DMS53 treated with DMSO at 0.1 percent for 48 hours (cell line): ENCODE measurements around the gene FATE1.
"Not testable (repeated sequence)": the region's sequence is repeated elsewhere in the genome, so short reads cannot be mapped to it uniquely, and the experiment has no call there.

ENCODE experiments used
- DNase-seq: peaks from one replicate; lab custom pipeline; 2025; ENCODE audit not compliant: unreplicated experiment; lab: John Stamatoyannopoulos, UW

The FATE1 gene

GRCh38 chrX:151715752-151716151 is at the start of gene FATE1:
Gene FATE1, plus strand, starts transcription at chrX:151716035. Its CDS starts 85 bp downstream, at chrX:151716120.
- no peak for DNase-seq

GRCh38 chrX:151675121-151675746 is 40.6 kb upstream of the FATE1 start:
- no peak for DNase-seq

- no peak for DNase-seq
These were observed 39.6 kb upstream of the FATE1 start for GRCh38 chrX:151676196-151676595.

- no peak for DNase-seq
These were observed 35.9 kb upstream of the FATE1 start for GRCh38 chrX:151679798-151680402.

GRCh38 chrX:151680805-151681204 is 35.0 kb upstream of the FATE1 start:
- peak; percentile 3 for DNase-seq

- DNase-seq = no peak
These were observed 28.2 kb upstream of the FATE1 start for GRCh38 chrX:151687635-151688034.

- DNase-seq = no peak
These were observed 27.1 kb upstream of the FATE1 start for GRCh38 chrX:151688695-151689094.

- DNase-seq = no peak
These were observed 23.0 kb upstream of the FATE1 start for GRCh38 chrX:151692825-151693224.

- no peak for DNase-seq
These were observed 21.7 kb upstream of the FATE1 start for GRCh38 chrX:151694121-151694520.

- DNase-seq = no peak
These were observed 20.9 kb upstream of the FATE1 start, which contains the start of gene PRRG3 for GRCh38 chrX:151694661-151695582. Gene PRRG3, plus strand, starts transcription at chrX:151695458. Its CDS starts 3,357 bp downstream, at chrX:151698815.

GRCh38 chrX:151695583-151696340 is 20.1 kb upstream of the FATE1 start:
- DNase-seq = no peak

- not testable (repeated sequence) for DNase-seq
These were observed 18.8 kb upstream of the FATE1 start for GRCh38 chrX:151697082-151697481.

- DNase-seq = no peak
These were observed 18.3 kb upstream of the FATE1 start for GRCh38 chrX:151697522-151697921.

- DNase-seq = no peak
These were observed 17.4 kb upstream of the FATE1 start for GRCh38 chrX:151698485-151698884.

GRCh38 chrX:151699746-151700145 is 16.1 kb upstream of the FATE1 start:
- DNase-seq = no peak

- DNase-seq = no peak
These were observed 15.3 kb upstream of the FATE1 start for GRCh38 chrX:151700581-151700980.

GRCh38 chrX:151701071-151701470 is 14.8 kb upstream of the FATE1 start:
- no peak for DNase-seq

GRCh38 chrX:151701531-151701930 is 14.3 kb upstream of the FATE1 start:
- no peak for DNase-seq

GRCh38 chrX:151702026-151702714 is 13.7 kb upstream of the FATE1 start:
- no peak for DNase-seq

GRCh38 chrX:151702741-151703340 is 13.0 kb upstream of the FATE1 start:
- DNase-seq = no peak
